Neural cell (in vitro differentiated cells): ENCODE results near the gene TRAPPC2L. TPM values are rescaled to one million over a fixed set of nuclear protein-coding genes. Genes with fewer than 3 reads are reported as not detected.

Experiments
- H2AFZ ChIP-seq: fragments of 200-600, 300-800 bp; sonication (generic), shearing (Covaris generic); 2 replicates; pipeline ENCODE4 v1.6.0; 2014; ENCODE audit warnings: low read depth, mild to moderate bottlenecking, antibody characterized with exemption, low read length, moderate library complexity
- H3F3A ChIP-seq: fragments of 200-600 bp; shearing (Covaris generic); 2 replicates; pipeline ENCODE4 v1.6.1; 2016; ENCODE audit warnings: mild to moderate bottlenecking, moderate library complexity, mixed read lengths, antibody characterized with exemption, low read length; ENCODE audit not compliant: insufficient read depth, poor library complexity, severe bottlenecking
- H3K27ac ChIP-seq: fragments of 200-600, 300-800 bp; sonication (generic), shearing (Covaris generic); 2 replicates; pipeline ENCODE4 v1.5.1; 2014; ENCODE audit warnings: mild to moderate bottlenecking, low read length, moderate library complexity
- H3K27me3 ChIP-seq: fragments of 300-800, 200-600 bp; sonication (generic), shearing (Covaris generic); 2 replicates; pipeline ENCODE4 v1.6.0; 2014; ENCODE audit warnings: mild to moderate bottlenecking, low read depth, low read length, moderate library complexity; ENCODE audit not compliant: insufficient read depth
- H3K36me3 ChIP-seq: fragments of 300-800, 200-600 bp; sonication (generic), shearing (Covaris generic); 2 replicates; pipeline ENCODE4 v1.5.1; 2014; ENCODE audit warnings: mild to moderate bottlenecking, antibody characterized with exemption, low read length, moderate library complexity; ENCODE audit not compliant: insufficient read depth
- H3K4me2 ChIP-seq: fragments of 300-800, 200-600 bp; sonication (generic), shearing (Covaris generic); 2 replicates; pipeline ENCODE4 v1.6.0; 2014; ENCODE audit warnings: mild to moderate bottlenecking, low read length
- H3K4me3 ChIP-seq: fragments of 300-800, 200-600 bp; sonication (generic), shearing (Covaris generic); 2 replicates; pipeline ENCODE4 v1.5.1; 2014; ENCODE audit warnings: mild to moderate bottlenecking, low read length, moderate library complexity
- H3K79me2 ChIP-seq: fragments of 200-600 bp; shearing (Covaris generic); replicated peaks from 2 replicates; pipeline ENCODE4 v1.6.0; 2014; ENCODE audit warnings: mild to moderate bottlenecking, low read length, moderate library complexity; ENCODE audit not compliant: insufficient read depth
- H3K9ac ChIP-seq: fragments of 300-800, 200-600 bp; sonication (generic), shearing (Covaris generic); 2 replicates; pipeline ENCODE4 v1.6.1; 2016; ENCODE audit warnings: mild to moderate bottlenecking, low read length, mixed read lengths
- H3K9me2 ChIP-seq: fragments of 200-600 bp; shearing (Covaris generic); 2 replicates; pipeline ENCODE4 v1.6.1; 2016; ENCODE audit warnings: mild to moderate bottlenecking, low read length, mixed read lengths; ENCODE audit not compliant: insufficient read depth
- H3K9me3 ChIP-seq: fragments of 200-600, 300-800 bp; sonication (generic), shearing (Covaris generic); 2 replicates; pipeline ENCODE4 v1.6.1; 2016; ENCODE audit warnings: mild to moderate bottlenecking, mixed run types, low read length, moderate library complexity, mixed read lengths
- H4K20me1 ChIP-seq: fragments of 200-600 bp; shearing (Covaris generic); 2 replicates; pipeline ENCODE4 v1.6.1; 2016; ENCODE audit warnings: mild to moderate bottlenecking, mixed run types; ENCODE audit not compliant: insufficient read depth
- EP300 ChIP-seq: fragments of 450-650 bp; conservative IDR thresholded peaks from 2 replicates; pipeline ENCODE4 v1.6.1; 2014; ENCODE audit warnings: antibody characterized with exemption, mild to moderate bottlenecking, moderate library complexity; ENCODE audit not compliant: poor library complexity, severe bottlenecking
- EZH2 ChIP-seq: fragments of 200-600, 300-800 bp; shearing (Covaris generic), sonication (generic); IDR thresholded peaks from 2 replicates; pipeline ENCODE4 v1.6.1; 2014; ENCODE audit warnings: antibody characterized with exemption, low read length, borderline replicate concordance, mild to moderate bottlenecking; ENCODE audit not compliant: insufficient read depth, poor library complexity, severe bottlenecking
- MXI1 ChIP-seq: fragments of 450-650 bp; conservative IDR thresholded peaks from 2 replicates; pipeline ENCODE4 v1.6.1; 2014; ENCODE audit warnings: antibody characterized with exemption, mild to moderate bottlenecking; ENCODE audit not compliant: poor library complexity, severe bottlenecking
- POLR2AphosphoS5 ChIP-seq: IDR thresholded peaks from 2 replicates; pipeline ENCODE4 v1.6.1; 2012
- RAD21 ChIP-seq: fragments of 450-650 bp; conservative IDR thresholded peaks from 2 replicates; pipeline ENCODE4 v1.6.1; 2014; ENCODE audit warnings: antibody characterized with exemption, mild to moderate bottlenecking, moderate library complexity
- SMC3 ChIP-seq: fragments of 450-650 bp; conservative IDR thresholded peaks from 2 replicates; pipeline ENCODE4 v1.6.1; 2014; ENCODE audit warnings: antibody characterized with exemption, mild to moderate bottlenecking, moderate library complexity; ENCODE audit not compliant: poor library complexity
- TAF1 ChIP-seq: IDR thresholded peaks from 2 replicates; pipeline ENCODE4 v1.6.1; 2012; ENCODE audit warnings: low read depth
- polyA plus RNA-seq: library from polyadenylated mRNA; depleted of rRNA; stranded (reverse); fragments of >200 nt; gene quantifications from 2 replicates; pipeline ENCODE4 v1.2.3, GENCODE V29; 2014
- TF ChIP-seq, protein P1 (sequence below): fragments of 450-650 bp; IDR thresholded peaks from 2 replicates; pipeline ENCODE4 v1.5.1; 2014; ENCODE audit warnings: antibody characterized with exemption, mild to moderate bottlenecking, moderate library complexity; ENCODE audit not compliant: poor library complexity, severe bottlenecking
- TF ChIP-seq, protein P2 (sequence below): IDR thresholded peaks from 2 replicates; pipeline ENCODE4 v1.6.1; 2012; ENCODE audit warnings: borderline replicate concordance

The TRAPPC2L gene
- polyA plus RNA-seq, 1 donor from 2014 or later = 70.2 TPM

GRCh38 chr16:88810912-88811768, 45.8 kb upstream of the TRAPPC2L start:
- peak overlapping the region; percentile 78 for H3K9ac ChIP-seq
- H3K79me2 ChIP-seq = no peaks in the 10 kb centered on the region
- H4K20me1 ChIP-seq = no peaks in the 10 kb centered on the region
- H3F3A ChIP-seq = no peaks in the 10 kb centered on the region
- no peaks in the 10 kb centered on the region for H3K27me3 ChIP-seq
- H3K4me2 ChIP-seq = peak overlapping the region; percentile 80
- no peaks in the 10 kb centered on the region for H3K36me3 ChIP-seq
- H3K9me2 ChIP-seq = no peaks in the 10 kb centered on the region
- H2AFZ ChIP-seq = peak overlapping the region; percentile 42
- TF ChIP-seq, protein P1, sequence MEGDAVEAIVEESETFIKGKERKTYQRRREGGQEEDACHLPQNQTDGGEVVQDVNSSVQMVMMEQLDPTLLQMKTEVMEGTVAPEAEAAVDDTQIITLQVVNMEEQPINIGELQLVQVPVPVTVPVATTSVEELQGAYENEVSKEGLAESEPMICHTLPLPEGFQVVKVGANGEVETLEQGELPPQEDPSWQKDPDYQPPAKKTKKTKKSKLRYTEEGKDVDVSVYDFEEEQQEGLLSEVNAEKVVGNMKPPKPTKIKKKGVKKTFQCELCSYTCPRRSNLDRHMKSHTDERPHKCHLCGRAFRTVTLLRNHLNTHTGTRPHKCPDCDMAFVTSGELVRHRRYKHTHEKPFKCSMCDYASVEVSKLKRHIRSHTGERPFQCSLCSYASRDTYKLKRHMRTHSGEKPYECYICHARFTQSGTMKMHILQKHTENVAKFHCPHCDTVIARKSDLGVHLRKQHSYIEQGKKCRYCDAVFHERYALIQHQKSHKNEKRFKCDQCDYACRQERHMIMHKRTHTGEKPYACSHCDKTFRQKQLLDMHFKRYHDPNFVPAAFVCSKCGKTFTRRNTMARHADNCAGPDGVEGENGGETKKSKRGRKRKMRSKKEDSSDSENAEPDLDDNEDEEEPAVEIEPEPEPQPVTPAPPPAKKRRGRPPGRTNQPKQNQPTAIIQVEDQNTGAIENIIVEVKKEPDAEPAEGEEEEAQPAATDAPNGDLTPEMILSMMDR = no peak
- peak; percentile 95 for TF ChIP-seq MXI1
- peak; percentile 68 for TF ChIP-seq POLR2AphosphoS5
- peak; percentile 13 for TF ChIP-seq RAD21
- TF ChIP-seq EZH2 = no peak
- TF ChIP-seq, protein P2, sequence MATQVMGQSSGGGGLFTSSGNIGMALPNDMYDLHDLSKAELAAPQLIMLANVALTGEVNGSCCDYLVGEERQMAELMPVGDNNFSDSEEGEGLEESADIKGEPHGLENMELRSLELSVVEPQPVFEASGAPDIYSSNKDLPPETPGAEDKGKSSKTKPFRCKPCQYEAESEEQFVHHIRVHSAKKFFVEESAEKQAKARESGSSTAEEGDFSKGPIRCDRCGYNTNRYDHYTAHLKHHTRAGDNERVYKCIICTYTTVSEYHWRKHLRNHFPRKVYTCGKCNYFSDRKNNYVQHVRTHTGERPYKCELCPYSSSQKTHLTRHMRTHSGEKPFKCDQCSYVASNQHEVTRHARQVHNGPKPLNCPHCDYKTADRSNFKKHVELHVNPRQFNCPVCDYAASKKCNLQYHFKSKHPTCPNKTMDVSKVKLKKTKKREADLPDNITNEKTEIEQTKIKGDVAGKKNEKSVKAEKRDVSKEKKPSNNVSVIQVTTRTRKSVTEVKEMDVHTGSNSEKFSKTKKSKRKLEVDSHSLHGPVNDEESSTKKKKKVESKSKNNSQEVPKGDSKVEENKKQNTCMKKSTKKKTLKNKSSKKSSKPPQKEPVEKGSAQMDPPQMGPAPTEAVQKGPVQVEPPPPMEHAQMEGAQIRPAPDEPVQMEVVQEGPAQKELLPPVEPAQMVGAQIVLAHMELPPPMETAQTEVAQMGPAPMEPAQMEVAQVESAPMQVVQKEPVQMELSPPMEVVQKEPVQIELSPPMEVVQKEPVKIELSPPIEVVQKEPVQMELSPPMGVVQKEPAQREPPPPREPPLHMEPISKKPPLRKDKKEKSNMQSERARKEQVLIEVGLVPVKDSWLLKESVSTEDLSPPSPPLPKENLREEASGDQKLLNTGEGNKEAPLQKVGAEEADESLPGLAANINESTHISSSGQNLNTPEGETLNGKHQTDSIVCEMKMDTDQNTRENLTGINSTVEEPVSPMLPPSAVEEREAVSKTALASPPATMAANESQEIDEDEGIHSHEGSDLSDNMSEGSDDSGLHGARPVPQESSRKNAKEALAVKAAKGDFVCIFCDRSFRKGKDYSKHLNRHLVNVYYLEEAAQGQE = peak; percentile 11
- TF ChIP-seq EP300 = peak; percentile 22
- peak; percentile 30 for TF ChIP-seq TAF1
- TF ChIP-seq SMC3 = peak; percentile 31
- H3K4me3 ChIP-seq = peak overlapping the region; percentile 94
- peak overlapping the region; percentile 56 for H3K27ac ChIP-seq
- no peaks in the 10 kb centered on the region for H3K9me3 ChIP-seq

DNA sequence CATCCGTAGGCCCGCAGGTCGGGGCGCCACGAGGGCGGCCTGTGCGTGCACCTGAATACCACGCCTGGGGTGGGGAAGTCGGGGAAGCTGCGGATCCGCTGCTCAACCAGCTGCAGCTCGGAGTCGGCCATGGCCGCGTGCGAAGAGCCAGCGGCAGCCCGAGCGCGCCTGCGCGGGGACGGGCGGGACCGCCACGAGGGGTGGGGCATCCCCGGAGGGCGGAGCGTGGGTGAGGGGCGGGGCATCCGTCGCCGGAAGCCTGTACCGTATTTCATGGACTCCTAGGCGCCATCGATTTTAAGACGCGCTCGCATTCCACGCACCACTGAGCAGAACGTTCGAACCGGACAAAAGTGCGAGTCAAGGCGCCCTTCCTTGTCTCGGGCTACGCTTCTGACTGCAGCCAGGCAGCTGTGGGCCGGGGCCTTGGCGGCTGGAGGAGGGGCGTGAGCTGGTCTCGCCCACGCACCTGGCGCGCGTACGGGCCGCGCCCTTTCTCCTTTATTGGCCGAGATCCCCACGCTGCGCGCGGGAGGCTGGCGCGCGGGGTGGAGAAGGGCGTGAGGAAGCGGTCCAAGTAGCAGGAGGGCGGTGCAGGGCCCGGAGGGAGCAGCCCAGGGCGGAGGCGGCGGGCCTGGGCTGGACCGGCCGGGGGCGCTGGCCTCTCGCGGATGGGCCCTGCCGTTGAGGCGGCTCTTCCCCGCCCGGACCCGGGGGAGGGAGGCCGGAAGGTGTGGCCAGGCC, 45.0 kb upstream of the TRAPPC2L start, which contains the start of gene APRT:
APRT (minus strand) TSS at position 160 of the 744 bp plus-strand sequence; CDS start at position 131, 29 bp downstream.
- H3K36me3 ChIP-seq = no peaks in the 10 kb centered on the region
- H3K4me3 ChIP-seq = peak within 1 kb of the TSS; percentile 94
- no peaks in the 10 kb centered on the region for H3K27me3 ChIP-seq
- H3K9ac ChIP-seq = peak within 1 kb of the TSS; percentile 78
- no peaks in the 10 kb centered on the region for H3K79me2 ChIP-seq
- H3K4me2 ChIP-seq = peak within 1 kb of the TSS; percentile 82
- peak within 1 kb of the TSS; percentile 79 for H3K27ac ChIP-seq
- H2AFZ ChIP-seq = peak within 1 kb of the TSS; percentile 80
- no peaks in the 10 kb centered on the region for H3F3A ChIP-seq
- peak; percentile 93 for TF ChIP-seq MXI1
- no peak for TF ChIP-seq TAF1
- TF ChIP-seq, protein P2 = no peak
- no peak for TF ChIP-seq RAD21
- TF ChIP-seq SMC3 = peak; percentile 33
- peak; percentile 37 for TF ChIP-seq EP300
- TF ChIP-seq, protein P1 = peak; percentile 41
- TF ChIP-seq POLR2AphosphoS5 = peak; percentile 70
- no peaks in the 10 kb centered on the region for H3K9me3 ChIP-seq
- no peaks in the 10 kb centered on the region for H3K9me2 ChIP-seq
- H4K20me1 ChIP-seq = no peaks in the 10 kb centered on the region
